GM19397 (cell line): Measurements from ENCODE around the gene AFF3.

Experiments
- ATAC-seq: cut with Tn5 transposase; IDR thresholded peaks from one replicate; pipeline ENCODE4 v1.9.1; 2021; ENCODE audit warnings: mild to moderate bottlenecking, moderate library complexity; ENCODE audit not compliant: unreplicated experiment

AFF3 gene

GRCh38 chr2:99809259-99809900, 333.0 kb downstream of the AFF3 start:
- no peak for ATAC-seq

- ATAC-seq: no peak
Measured at GRCh38 chr2:99808361-99809200, 333.8 kb downstream of the AFF3 start.

DNA sequence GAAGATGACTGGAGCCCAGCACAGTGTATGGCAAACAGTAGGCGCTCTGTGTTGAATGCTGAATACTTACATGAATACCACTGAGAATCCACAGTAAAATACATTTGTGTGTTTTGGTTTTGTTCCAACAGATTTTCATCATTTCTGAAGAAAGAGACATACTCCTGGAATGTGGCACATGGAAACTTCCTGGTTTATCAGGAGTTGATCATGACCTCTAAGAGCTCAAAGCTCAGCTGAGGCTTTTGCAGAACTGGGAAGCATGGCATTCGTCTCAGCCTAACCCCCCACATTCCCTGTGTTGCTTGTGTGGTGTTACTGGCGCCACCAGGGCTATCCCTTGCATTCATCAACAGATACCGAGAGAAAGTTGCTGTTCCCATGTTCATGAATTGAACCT, 335.6 kb downstream of the AFF3 start:
- no peak for ATAC-seq

GRCh38 chr2:99805930-99806476, 336.4 kb downstream of the AFF3 start:
- ATAC-seq: no peak

DNA sequence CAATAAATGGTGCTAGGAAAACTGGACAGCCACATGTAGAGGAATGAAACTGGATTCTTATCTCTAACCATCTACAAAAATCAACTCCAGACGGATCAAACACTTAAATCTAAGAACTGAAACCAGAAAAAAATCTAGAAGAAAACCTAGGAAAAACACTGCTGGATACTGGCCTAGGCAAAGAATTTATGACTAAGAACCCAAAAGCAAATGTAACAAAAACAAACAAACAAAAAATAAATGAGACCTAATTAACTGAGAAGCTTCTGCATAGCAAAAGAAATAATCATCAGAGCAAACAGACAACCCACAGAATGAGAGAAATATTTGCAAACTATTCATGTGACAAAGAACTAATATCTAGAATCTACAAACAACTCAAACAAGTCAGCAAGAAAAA, 338.5 kb downstream of the AFF3 start:
- ATAC-seq: no peak

- no peak for ATAC-seq
Measured at GRCh38 chr2:99802734-99803133, 339.7 kb downstream of the AFF3 start.

DNA sequence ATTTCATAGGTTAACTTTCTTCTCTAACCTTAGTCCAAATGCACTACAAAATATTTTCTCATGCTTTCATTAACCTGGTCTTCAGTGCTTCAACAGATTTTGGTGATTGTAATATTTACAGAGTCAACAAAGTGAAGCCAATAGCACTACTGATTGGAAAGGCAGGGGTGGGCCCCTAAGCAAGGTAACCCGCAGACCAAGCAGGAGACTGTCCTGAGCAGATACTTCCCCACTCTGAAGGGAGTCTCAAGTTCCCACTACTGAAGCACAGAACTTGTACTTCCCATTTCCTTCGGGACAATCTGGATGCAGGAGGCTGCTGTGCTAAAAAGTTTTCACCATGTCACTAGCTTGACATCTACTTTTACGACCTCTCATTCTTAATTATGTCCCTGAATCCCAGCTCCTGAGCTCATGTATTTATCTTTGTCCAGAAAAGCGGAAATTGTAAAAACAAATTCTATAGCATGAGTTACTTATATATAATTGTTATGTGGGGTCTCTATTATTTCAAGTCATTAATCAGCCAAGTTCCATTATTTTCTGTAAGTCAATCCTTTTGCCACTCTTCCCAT, 341.0 kb downstream of the AFF3 start:
- no peak for ATAC-seq

DNA sequence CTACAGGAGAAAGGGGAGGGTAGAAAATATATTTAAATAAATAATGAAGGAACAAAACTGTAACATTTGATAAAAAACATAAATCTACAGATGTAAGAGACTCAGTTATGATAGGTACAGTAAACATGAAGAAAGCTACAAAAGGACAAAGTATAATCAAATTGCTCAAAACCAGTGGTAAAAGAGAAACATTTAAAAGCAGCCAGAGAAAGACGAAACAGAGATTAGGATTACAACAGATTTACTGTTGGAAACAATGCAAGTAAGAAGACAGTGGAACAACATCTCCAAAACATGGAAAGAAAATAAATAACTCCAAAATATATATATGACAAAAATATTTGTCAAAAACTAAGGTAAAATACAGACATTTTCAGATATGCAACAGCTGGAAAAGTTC, 344.9 kb downstream of the AFF3 start:
- ATAC-seq: no peak

- no peak for ATAC-seq
Measured at GRCh38 chr2:99794414-99794813, 348.0 kb downstream of the AFF3 start.

- ATAC-seq: no peak
Measured at GRCh38 chr2:99793022-99793421, 349.4 kb downstream of the AFF3 start.

GRCh38 chr2:99789849-99790248, 352.5 kb downstream of the AFF3 start:
- no peak for ATAC-seq

- ATAC-seq: no peak
Measured at GRCh38 chr2:99787769-99788382, 354.5 kb downstream of the AFF3 start.

DNA sequence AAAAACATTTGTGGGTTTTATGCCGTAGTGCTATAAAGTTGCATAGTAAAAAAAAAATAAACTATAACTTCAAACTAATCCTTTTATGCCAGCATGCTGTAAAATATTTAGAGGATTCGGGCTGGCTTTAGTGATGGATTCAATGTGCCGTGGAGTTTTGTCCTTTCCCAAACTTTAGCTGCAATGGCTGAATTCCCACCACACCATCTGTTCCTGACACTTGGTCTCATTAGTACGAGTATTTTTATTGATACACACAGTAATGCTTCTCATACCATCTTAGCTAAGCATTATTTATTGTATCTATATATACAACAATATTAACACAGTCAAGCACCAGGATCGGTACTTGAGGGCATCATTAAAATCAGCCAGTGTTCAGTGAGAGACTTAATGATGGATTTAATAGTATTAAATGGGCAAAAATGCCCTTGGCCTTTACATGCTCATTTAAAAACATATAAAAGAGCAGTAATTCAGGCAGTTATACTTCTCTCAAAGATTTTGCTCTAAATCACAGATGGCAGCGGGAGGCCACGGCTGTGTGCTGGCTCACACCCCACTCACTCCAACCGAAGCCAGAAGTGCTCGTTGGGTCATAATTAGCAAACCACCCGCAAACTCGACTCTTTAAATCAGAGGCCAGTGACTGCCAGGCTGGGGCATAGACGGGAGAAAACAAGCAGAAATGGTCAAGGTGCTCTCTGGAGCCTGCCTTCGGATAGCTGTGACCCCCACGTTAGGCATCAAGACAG, 355.6 kb downstream of the AFF3 start:
- no peak for ATAC-seq

DNA sequence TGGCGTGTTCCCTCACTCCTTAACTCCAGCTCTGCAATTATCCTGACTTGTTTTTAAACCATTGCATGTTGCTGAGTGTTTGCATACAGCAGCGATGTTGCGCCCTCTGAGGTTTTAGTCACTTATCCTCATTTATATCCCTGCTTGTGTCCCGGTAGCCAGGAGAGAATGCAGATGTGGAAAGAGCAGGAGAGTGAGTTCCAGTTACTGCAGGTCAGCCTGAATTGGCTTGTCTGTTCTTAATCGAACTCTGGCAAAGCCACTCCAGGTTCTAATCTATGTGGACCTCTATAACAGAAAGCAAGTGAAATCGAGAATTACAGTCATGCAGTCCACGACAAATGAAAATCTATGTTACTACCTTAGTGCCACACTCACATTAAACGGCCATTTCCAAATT, 357.4 kb downstream of the AFF3 start:
- ATAC-seq: no peak

DNA sequence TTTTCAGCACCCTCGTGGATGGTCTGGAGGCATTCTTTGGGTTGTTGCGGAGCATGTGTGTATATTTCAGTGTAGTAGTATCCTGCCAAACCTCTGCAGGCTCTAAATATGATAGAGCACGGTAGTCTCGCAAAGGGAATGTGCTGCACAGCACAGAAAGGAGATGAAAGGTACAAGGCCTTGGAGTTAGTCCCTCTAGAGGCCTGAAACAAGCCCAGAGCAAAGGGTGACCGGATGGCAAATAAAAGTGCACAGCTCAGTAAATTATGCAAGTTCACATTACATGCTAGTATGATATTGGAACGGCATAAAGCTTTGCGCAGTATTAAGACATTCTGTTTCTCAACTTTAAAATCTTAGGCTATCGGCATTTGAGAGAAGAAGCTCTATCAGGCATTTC, 358.1 kb downstream of the AFF3 start:
- ATAC-seq: no peak

- no peak for ATAC-seq
Measured at GRCh38 chr2:99780276-99780675, 362.1 kb downstream of the AFF3 start.

GRCh38 chr2:99779276-99779675, 363.1 kb downstream of the AFF3 start:
- ATAC-seq: no peak

DNA sequence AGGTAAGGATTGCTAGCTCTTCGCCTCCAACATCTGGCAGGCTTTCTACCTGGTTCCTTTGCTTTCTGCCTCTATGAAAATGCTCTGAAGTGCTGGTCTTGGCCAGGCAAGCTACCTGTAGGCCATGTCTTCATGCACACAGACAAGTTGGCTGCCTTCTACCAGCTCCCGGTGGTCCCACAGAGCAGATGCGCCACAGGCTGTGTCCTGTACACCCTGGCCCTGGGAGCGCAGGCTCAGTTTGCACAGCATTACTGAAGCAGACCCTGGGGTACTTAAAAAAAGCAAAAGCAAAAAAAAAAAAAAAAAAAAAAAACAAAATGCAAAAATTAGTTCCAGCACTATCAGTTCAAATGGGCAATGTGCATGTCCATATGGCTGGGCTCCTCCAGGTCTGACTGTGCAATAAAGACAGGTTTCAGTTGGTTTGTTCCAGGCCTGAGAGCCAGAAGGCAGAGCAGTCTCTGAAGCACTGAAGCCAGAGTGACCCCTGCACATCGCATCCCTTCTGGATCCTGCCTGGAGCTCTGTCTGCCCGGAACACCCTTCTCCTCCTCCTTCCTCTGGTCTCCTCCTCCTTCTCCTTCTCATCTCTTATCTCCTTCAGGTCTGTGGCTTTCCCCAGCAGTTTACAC, 364.6 kb downstream of the AFF3 start:
- no peak for ATAC-seq

DNA sequence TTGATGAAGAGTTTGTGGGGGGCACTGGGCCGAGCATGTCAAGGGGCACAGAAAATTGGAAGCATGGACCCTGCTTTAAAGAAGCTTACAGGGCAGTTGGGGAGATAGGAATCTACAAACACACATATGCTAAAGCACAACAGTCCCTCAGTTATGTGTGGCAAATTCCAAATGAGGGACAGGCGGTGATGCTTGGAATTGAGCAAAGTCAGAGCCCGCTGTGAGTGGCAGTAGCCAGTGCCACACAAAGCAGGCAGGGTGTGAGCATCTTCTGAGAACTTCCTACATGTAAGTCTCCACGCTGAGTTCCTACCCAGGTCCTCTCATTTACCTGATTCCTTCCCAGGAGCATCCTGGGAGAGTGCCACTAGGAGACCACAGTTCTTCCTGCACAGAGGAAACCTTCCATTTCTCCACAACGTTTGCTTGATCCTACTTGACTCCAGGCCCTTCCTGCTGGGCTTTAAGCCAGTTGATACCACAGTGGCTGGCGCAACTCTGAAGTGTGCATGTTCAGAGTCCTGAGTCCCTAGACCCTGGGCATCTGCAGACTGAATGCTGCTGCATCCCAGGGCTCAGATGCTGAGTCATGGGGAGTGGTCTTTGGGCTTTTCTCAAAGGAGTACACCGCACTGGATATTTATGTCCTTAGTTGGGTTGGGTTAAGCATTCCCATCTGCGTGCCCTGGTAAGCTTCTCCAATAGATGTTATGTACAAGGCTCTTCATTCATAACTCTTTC, 365.3 kb downstream of the AFF3 start:
- no peak for ATAC-seq
